Measurements from ENCODE around the gene DCTPP1. TPM values are rescaled to one million over a fixed set of nuclear protein-coding genes. Genes with fewer than 3 reads are reported as not detected.
A peak's percentile ranks its signal among the peaks of the same experiment; 100 is the strongest.

DCTPP1 gene
- total and polyA plus RNA-seq, 12 donors: 12.0 to 42.6 (median 29.7) TPM

DNA sequence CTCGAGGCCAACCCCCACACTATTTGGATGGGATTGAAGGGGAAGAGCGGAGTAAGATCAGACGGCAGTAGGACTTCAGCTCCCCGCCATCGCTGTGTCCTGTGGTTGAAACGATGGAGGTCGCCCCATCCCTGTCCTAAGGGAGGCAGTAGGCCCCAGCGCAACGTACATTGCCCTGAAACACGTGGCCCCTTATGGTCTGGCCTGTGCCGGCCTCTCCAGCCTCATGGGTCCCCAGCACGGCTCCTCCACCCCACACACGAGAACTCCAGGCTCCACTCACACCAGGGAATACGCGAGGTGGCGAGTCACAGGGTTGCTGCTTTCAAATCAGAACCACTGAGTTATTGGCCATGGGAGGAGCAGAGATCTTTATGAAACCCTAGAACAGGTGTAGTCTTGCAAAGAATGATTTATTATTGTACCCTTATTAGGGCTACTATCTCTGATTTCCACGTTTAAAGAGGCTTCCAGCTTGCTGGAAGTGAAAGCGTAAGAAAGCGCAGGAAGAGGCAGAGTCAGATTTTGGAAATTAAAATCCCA is 669 bp upstream of the DCTPP1 start:
- peak; percentile 4 to 57 (median 26) for ATAC-seq
- intact Hi-C loops (cut with DNase I): loop anchor here in 6 of 10 donors (1.0 to 10.0 kb wide), 6 partner anchors 54 to 204 kb away; partner anchors contain the start of gene ZNF768 (in 1 of the 6)

DNA sequence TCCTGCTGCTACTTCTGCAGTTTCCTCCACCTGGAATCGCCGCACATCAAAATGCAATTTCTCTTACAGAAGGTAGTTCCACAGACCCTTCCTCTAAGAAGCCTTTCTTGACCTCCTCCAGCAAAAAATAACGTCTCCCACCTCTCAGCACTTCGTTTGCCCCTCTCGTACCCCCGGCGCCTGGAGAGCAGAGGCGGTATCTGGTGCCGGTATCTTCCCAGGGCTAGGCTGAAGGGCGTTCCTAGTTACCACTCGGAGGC is 482 bp downstream of the DCTPP1 start:
- Histone ChIP-seq H3K9me3 (no peaks in the 10 kb centered on the region), H3K36me3 (peaks cover 0 to 35% (median 1%) of the 10 kb centered on the region in 9 donors), H3K4me3 (peak overlapping the region; percentile 63 to 97 (median 72)), H3K4me1 (peaks cover 3 to 33% (median 19%) of the 10 kb centered on the region in 9 donors), H3K27me3 (no peaks in the 10 kb centered on the region), H3K27ac (peak overlapping the region in 9 of 10 donors; percentile 60 to 83 (median 74))
- intact Hi-C loops (cut with DNase I): loop anchor here in 1 of 10 donors (10.0 kb wide), 1 partner anchor 315 kb away; the partner anchor contains the start of gene GDPD3
- DNase-seq (no peak), ATAC-seq (peak in 2 of 8 donors; percentile 5 to 6)
- WGBS, 2 donors: 2 to 3% methylated on average over 11 of the region's 11 CpGs
- TF ChIP-seq, protein P1, sequence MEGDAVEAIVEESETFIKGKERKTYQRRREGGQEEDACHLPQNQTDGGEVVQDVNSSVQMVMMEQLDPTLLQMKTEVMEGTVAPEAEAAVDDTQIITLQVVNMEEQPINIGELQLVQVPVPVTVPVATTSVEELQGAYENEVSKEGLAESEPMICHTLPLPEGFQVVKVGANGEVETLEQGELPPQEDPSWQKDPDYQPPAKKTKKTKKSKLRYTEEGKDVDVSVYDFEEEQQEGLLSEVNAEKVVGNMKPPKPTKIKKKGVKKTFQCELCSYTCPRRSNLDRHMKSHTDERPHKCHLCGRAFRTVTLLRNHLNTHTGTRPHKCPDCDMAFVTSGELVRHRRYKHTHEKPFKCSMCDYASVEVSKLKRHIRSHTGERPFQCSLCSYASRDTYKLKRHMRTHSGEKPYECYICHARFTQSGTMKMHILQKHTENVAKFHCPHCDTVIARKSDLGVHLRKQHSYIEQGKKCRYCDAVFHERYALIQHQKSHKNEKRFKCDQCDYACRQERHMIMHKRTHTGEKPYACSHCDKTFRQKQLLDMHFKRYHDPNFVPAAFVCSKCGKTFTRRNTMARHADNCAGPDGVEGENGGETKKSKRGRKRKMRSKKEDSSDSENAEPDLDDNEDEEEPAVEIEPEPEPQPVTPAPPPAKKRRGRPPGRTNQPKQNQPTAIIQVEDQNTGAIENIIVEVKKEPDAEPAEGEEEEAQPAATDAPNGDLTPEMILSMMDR (IDR thresholded peaks at IDR 0.05): no peak

More for the DNA sequence above, 669 bp upstream of the DCTPP1 start:
- WGBS, 2 donors: 52 to 56% methylated on average over 19 of the region's 19 CpGs
- no peaks in the 10 kb centered on the region for H3K9me3 ChIP-seq
- peak overlapping the region in 9 of 10 donors; percentile 60 to 83 (median 74) for H3K27ac ChIP-seq
- TF ChIP-seq, protein P1 (IDR thresholded peaks at IDR 0.05): peak in 2 of 9 donors; percentile 18 to 52
- peak in 1 of 2 donors; percentile 24 for DNase-seq
- H3K36me3 ChIP-seq: peaks cover 0 to 23% (median 0%) of the 10 kb centered on the region in 9 donors
- H3K4me1 ChIP-seq: peaks cover 3 to 33% (median 19%) of the 10 kb centered on the region in 9 donors
- H3K4me3 ChIP-seq: peak overlapping the region in 9 of 10 donors; percentile 65 to 97 (median 72)
- H3K27me3 ChIP-seq: no peaks in the 10 kb centered on the region

DNA sequence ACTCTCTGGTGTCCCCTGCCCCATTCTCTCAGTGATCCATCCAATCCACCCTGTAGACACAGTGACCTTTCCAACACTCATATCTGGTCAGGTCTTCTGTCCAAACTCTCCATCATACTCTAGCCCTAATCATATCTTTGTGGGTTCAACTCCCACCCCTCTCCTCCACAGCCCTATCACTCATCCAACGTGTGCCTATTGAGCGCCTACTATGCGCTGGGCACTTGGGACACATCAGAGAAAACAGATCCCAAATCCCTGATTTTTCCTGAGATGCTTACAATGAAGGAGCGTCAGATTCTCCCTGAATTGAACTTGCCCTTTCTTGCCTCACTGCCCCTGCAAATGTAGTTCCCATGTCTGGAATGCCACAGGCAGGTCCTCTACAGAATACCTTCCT is 1.8 kb downstream of the DCTPP1 start:
- TF ChIP-seq, protein P1 (IDR thresholded peaks at IDR 0.05): no peak
- no peak overlapping the region for H3K4me3 ChIP-seq
- ATAC-seq (no peak), DNase-seq (no peak)
- no peak overlapping the region for H3K27ac ChIP-seq
- no peaks in the 10 kb centered on the region for H3K27me3 ChIP-seq
- H3K4me1 ChIP-seq: peaks cover 3 to 33% (median 19%) of the 10 kb centered on the region in 9 donors
- 93 to 96% methylated on average over 4 of the region's 4 CpGs for WGBS, 2 donors
- H3K36me3 ChIP-seq: peaks cover 0 to 48% (median 9%) of the 10 kb centered on the region in 9 donors
- intact Hi-C loops (cut with DNase I): loop anchor here in 1 of 10 donors (10.0 kb wide), 1 partner anchor 313 kb away; the partner anchor contains the start of gene GDPD3
- no peaks in the 10 kb centered on the region for H3K9me3 ChIP-seq

DNA sequence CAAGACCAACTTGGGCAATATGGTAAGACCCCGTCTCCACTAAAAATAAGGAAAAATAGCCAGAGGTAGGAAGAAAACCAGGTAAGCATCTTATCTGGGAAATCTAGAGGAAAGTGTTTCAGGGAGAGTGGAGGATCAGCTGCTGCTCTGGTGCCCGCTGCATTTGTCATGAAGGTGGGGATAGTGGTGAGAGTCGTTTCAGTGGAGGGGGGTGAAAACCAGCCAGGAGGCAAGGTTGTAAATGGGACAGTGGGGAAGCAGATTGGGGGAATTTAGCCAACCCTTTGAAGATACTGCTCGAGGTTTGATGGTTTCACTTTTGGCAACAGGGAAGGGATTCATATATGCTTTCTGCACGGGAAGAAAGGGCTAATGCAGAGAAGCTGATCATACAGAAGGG is 8.8 kb downstream of the DCTPP1 start:
- intact Hi-C loops (cut with DNase I): loop anchor here in 1 of 10 donors (10.0 kb wide), 1 partner anchor 306 kb away; the partner anchor contains the start of gene GDPD3
- Histone ChIP-seq H3K4me3 (no peak overlapping the region), H3K27ac (no peak overlapping the region), H3K27me3 (no peaks in the 10 kb centered on the region), H3K36me3 (peaks cover 0 to 51% (median 16%) of the 10 kb centered on the region in 9 donors), H3K9me3 (no peaks in the 10 kb centered on the region), H3K4me1 (peaks cover 0 to 20% (median 11%) of the 10 kb centered on the region in 9 donors)
- TF ChIP-seq, protein P1 (IDR thresholded peaks at IDR 0.05): no peak
- DNase-seq (no peak), ATAC-seq (no peak)
- 80 to 83% methylated on average over 5 of the region's 5 CpGs for WGBS, 2 donors
